HG03354 (cell line): Measurements from ENCODE around the gene ITGB1BP2.
"Not testable (repeated sequence)": the region's sequence is repeated elsewhere in the genome, so short reads cannot be mapped to it uniquely, and the experiment has no call there.

Experiments used
- ATAC-seq: cut with Tn5 transposase; IDR thresholded peaks from one replicate; pipeline ENCODE4 v1.9.1; 2021; ENCODE audit warnings: mild to moderate bottlenecking; ENCODE audit not compliant: unreplicated experiment, poor library complexity, severe bottlenecking

Gene ITGB1BP2

GRCh38 chrX:71301195-71301924, at the start of gene ITGB1BP2:
Gene ITGB1BP2, plus strand, starts transcription at chrX:71301750. Its CDS starts 57 bp downstream, at chrX:71301807.
- no peak for ATAC-seq

GRCh38 chrX:71252221-71252620, 49.3 kb upstream of the ITGB1BP2 start:
- no peak for ATAC-seq

DNA sequence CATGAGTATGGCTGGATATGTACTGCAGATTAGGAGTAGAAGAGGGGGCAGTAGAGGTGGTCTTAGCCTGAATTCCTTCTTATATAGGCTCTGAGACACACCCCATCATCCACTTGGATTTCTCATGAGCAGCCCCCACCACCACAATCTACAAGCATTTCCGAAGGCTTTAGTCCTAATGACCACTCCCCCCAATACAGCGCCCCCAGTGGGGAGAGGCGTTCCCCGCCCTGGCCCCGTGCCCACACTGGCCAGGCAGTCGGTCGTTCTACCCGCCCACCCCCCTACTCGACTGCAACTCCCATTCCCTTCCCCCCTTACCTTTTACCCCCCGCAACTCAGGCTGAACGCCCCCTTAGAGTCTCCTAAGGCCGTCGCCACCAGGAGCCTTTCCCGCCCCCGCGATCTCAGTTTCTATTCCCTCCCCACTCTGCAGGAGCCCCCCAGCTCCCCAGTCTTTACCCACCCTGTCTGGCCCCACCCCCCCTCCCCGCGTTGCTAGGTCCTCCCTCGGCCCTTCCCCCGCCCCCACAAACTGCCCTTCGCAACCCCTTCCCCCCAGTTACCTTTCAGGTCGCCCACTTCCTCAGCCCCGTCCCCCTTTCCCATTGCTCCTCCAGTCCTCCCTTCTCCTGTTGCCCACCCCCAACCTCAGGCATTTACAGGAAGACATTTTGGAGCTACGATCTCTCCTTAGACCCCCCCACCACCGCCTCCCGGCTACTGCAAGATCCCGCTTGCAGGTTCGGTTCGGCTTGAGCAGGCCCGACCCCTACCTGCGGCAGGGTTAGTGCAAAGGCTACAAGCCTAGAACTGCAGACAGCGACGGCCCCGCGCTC, 48.1 kb upstream of the ITGB1BP2 start:
- no peak for ATAC-seq

GRCh38 chrX:71254092-71254963, 47.2 kb upstream of the ITGB1BP2 start, which contains the start of gene ZMYM3:
Gene ZMYM3, minus strand, starts transcription at chrX:71254140. Its CDS starts 885 bp downstream, at chrX:71253255.
- peak; percentile 82 for ATAC-seq

DNA sequence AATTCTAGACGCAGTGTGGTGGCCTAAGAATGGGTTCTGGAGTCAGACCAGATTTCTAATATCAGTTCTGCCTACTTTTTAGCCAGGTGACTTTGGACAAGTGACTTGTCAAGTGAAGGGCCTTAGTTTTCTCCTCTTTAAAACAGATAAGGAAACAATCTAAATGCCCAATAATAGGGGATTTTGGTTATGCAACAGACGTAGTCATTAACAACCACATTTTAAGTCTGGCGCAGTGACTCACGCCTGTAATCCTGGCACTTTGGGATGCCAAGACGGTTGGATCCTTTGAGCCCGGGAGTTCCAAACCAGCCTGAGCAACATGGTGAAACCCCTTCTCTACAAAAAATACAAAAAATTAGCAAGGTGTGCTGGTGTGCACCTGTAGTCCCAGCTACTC, 45.5 kb upstream of the ITGB1BP2 start:
- no peak for ATAC-seq

DNA sequence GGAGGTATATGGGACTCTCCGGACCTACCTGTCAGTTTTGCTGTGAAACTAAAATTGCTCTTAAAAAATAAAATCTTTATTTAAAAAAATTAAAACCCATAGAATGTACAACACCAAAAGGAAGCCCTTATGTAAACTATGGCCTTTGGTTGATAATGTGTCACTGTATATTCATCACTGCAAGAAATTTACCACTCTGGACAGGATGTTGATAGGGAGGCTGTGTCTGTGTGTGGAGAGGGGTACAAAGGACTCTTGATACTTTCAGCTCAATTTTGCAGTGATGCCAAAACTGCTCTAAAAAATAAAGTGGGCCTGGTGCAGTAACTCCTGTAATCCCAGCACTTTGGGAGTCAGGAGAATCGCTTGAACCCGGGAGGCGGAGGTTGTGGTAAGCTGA, 44.7 kb upstream of the ITGB1BP2 start:
- ATAC-seq: no peak

- not testable (repeated sequence) for ATAC-seq
Observed at GRCh38 chrX:71268624-71269023, 32.9 kb upstream of the ITGB1BP2 start.

GRCh38 chrX:71269801-71270395, 31.7 kb upstream of the ITGB1BP2 start:
- no peak for ATAC-seq

- ATAC-seq: not testable (repeated sequence)
Observed at GRCh38 chrX:71272313-71272712, 29.2 kb upstream of the ITGB1BP2 start.

- not testable (repeated sequence) for ATAC-seq
Observed at GRCh38 chrX:71281300-71281699, 20.2 kb upstream of the ITGB1BP2 start.

DNA sequence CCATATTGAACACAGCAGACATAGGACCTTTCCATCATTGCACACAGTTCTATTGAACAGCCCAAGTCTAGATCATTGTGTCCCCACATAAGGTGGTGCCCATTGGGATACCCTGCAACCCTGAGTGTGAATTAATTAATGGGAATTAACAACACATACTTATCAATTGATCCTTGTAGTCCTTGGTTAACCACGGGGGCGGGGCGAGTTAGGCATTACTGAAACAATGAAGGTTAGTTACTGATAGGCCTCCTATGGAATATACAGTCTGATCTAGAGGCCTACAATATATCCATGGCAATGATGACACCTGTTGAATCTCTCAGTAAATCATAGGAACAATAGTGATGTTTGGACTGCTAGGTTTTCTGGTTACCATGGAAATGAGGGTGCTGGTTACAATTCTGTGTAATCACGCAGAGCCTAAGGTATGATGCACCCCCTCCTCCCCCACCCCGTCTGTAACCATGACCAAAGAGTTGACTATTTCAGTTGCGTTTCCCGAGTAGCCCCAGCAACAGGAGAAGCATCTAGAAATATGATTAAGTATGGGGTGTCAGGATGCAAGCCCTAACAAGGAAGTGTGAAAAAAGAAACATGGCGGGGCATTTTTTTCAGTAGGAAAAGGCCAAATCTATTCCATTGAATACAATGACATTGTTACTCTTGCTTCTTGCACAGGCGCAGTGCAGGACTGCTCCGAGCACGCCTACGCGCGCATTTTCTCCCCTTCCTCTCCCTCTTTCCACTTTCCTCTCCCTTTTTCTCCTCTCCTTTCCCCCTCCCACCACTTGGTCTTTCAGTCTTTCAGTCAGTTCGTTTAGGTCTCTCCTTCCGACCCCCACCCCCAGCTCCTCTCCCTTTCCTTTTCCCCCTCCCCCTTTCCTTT, 18.8 kb upstream of the ITGB1BP2 start:
- ATAC-seq: peak; percentile 31

- peak; percentile 86 for ATAC-seq
Observed at GRCh38 chrX:71283403-71284143, 18.0 kb upstream of the ITGB1BP2 start, which contains the start of gene NONO. Gene NONO, plus strand, starts transcription at chrX:71283635. Its CDS starts 7,003 bp downstream, at chrX:71290638.

DNA sequence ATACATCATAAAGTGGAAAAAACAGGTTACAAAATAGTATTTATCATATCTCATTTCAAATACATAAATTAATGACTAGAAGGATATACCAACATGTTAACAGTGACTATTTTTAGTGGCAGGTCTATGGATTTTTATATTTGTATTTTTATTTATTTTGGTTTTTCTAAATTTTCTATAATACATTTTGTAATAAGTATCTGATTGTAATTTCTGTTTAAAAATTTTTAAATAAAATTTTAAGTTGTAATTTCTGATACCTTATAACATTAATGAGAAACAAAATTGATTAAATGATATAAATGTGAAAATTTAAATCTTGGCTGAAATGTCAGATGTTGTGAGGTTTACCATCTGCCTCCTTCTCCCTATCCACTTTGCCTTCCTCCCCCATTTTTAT, 15.6 kb upstream of the ITGB1BP2 start:
- ATAC-seq: no peak

GRCh38 chrX:71291381-71291780, 10.2 kb upstream of the ITGB1BP2 start:
- no peak for ATAC-seq

DNA sequence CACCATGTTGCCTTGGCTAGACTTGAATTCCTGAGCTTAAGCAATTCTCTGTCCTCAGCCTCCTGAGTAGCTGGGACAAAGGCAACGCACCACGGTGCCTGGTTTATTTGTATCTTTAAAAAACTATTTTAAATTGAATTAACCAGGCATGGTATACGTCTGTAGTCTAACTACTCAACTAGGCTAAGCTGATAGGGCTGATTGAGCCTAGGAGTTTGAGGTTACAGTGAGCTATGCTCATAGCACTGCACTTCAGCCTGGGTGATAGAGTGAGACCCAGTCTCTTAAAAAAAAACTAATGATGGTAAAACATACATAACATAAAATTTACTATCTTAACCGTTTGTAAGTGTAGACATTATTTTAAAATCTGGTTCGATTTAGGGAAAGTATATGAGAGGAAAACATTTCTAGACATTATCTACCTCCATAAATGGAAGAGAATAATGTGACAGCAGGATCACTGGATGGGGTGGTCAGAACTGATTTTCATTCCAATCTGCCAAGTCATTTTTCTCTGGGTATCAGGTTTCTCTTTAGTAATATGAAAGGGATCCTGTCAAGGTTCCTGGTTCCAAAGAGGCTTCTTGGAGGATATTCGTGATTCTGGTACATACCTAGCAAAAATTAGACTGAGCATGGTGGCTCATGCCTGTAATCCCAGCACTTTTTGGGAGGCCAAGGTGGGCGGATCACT, 8.7 kb upstream of the ITGB1BP2 start:
- ATAC-seq: no peak

DNA sequence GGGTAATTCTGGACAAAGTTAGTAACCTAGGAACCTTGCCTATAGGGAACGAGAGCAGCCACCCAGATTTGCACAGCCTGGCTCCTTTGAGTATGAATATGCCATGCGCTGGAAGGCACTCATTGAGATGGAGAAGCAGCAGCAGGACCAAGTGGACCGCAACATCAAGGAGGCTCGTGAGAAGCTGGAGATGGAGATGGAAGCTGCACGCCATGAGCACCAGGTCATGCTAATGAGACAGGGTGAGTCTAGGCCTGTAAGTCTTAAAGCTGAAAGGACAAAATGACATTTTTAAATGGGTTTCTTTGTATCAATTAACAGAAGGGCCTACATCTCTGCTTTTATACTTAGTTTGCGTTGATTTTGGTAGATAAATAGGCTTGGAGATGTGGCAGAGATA, 4.7 kb upstream of the ITGB1BP2 start:
- ATAC-seq: no peak

DNA sequence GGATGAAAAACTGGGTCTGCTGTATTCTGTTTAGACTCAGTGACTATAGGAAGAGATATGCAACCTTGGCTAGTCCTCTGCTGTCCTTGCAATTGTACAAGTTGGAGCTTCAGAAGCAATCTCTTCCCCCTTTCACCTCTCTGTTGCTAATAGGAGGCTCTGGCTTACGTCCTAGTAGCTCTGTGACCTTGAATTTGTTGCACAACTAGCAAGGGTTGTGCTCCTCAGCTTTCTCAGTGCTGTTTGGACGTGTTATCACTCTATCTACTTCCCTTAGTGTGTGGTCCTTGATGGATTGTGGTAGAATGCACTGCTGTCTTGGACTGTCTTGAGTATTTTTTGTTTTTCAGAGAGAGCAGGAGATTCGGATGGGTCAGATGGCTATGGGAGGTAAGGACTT, 3.4 kb upstream of the ITGB1BP2 start:
- ATAC-seq: no peak
